Erythroblast (primary cell): ENCODE data around the gene PRR30.

Experiments
- GATA1 ChIP-seq: IDR thresholded peaks from 2 replicates; pipeline ENCODE4 v1.6.1; 2011; ENCODE audit warnings: low read depth, mild to moderate bottlenecking, control low read depth, low read length, moderate library complexity
- POLR2A ChIP-seq: IDR thresholded peaks from 2 replicates; pipeline ENCODE4 v1.6.1; 2011; ENCODE audit warnings: mild to moderate bottlenecking, low read length

DNA sequence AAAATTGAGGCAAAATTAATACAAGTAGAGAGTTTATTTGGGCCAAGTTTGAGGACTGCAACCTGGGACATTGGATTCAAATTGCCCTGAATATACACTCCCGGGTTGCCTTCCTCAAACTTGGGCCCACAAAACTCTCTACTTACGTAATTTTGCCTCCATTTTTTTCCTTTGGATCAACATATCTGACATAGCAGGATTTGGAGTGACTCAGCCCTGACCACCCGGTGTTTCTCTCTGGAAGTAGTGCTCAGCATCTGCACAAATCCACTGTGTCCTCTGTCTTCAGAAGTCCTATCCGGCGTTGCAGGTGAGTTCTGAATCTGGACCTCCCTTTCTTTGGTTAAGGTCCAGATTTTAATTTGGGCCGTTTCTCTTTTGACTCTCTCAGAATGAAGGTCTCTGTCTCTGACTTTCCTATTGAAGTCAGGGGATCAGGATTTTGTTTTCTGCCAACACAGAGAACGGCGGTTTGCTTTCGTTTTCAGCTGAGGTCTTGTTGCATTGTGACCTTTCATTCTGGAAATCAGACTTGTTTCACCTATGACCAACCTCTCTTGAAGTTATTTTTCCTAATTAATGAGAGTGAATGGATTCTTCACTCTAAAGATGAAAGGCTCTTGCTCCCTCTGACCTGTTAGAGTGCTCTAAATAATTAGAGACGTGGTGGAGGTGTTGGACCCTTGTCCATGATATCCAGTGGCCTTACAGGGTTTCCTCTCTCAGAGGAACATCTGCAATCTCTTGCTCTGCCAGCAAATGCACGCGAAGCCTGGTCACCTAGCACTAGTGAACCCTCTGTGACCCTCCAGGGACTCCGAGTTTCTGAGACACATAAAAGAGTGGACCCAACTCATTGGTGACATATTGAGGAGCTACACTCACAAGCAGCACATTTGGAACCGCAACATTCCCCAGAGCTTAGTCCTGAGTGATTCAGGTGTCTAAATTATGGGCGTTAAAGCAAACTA is 23.2 kb upstream of the PRR30 start:
- TF ChIP-seq POLR2A (no peak), GATA1 (no peak)
